Endodermal cell (in vitro differentiated cells): Measurements from ENCODE around the gene CLIC3. TPM values are rescaled to one million over a fixed set of nuclear protein-coding genes. Genes with fewer than 3 reads are reported as not detected.
"Not testable (repeated sequence)": the region's sequence is repeated elsewhere in the genome, so short reads cannot be mapped to it uniquely, and the experiment has no call there.

ENCODE experiments used
- DNase-seq: peaks from one replicate; pipeline ENCODE4 v3.0.0-alpha.2; 2017
- H3K27ac ChIP-seq: 2 replicates; pipeline ENCODE4 v1.5.1; 2013; ENCODE audit warnings: mild to moderate bottlenecking, low read depth, low read length, moderate library complexity
- H3K27me3 ChIP-seq: 2 replicates; pipeline ENCODE4 v1.6.1; 2013; ENCODE audit warnings: mild to moderate bottlenecking, low read length, moderate library complexity; ENCODE audit not compliant: insufficient read depth, control insufficient read depth, poor library complexity, severe bottlenecking
- H3K36me3 ChIP-seq: 2 replicates; pipeline ENCODE4 v1.7.0; 2013; ENCODE audit warnings: mild to moderate bottlenecking, low read length, moderate library complexity; ENCODE audit not compliant: control insufficient read depth, insufficient read depth
- H3K4me1 ChIP-seq: one replicate; pipeline ENCODE4 v1.7.0; 2013; ENCODE audit warnings: low read length; ENCODE audit not compliant: control insufficient read depth, insufficient read depth
- H3K4me3 ChIP-seq: 2 replicates; pipeline ENCODE4 v1.5.1; 2013; ENCODE audit warnings: mild to moderate bottlenecking, low read length, moderate library complexity
- H3K9ac ChIP-seq: 2 replicates; pipeline ENCODE4 v1.6.1; 2013; ENCODE audit warnings: mild to moderate bottlenecking, low read length, moderate library complexity; ENCODE audit not compliant: poor library complexity, severe bottlenecking; ENCODE audit errors: extremely low read depth
- H3K9me3 ChIP-seq: 2 replicates; pipeline ENCODE4 v1.6.1; 2013; ENCODE audit warnings: mild to moderate bottlenecking, low read length, moderate library complexity; ENCODE audit not compliant: control insufficient read depth
- H3K27ac Mint-ChIP-seq: 2 replicates; pipeline ENCODE4 v1.8.0; 2020; ENCODE audit warnings: mixed read lengths
- H3K27me3 Mint-ChIP-seq: 2 replicates; pipeline ENCODE4 v1.8.0; 2021; ENCODE audit warnings: mild to moderate bottlenecking, mixed read lengths; ENCODE audit not compliant: insufficient read depth
- H3K36me3 Mint-ChIP-seq: 2 replicates; pipeline ENCODE4 v1.8.0; 2020; ENCODE audit warnings: low read depth, mixed read lengths
- H3K4me1 Mint-ChIP-seq: 2 replicates; pipeline ENCODE4 v1.8.0; 2020; ENCODE audit warnings: mixed read lengths
- H3K4me3 Mint-ChIP-seq: 2 replicates; pipeline ENCODE4 v1.8.0; 2020; ENCODE audit warnings: mild to moderate bottlenecking, moderate library complexity, mixed read lengths
- H3K9me3 Mint-ChIP-seq: 2 replicates; pipeline ENCODE4 v1.8.0; 2020; ENCODE audit warnings: mild to moderate bottlenecking, mixed read lengths
- CTCF ChIP-seq: fragments of 200-600 bp; sonication (generic); conservative IDR thresholded peaks from 2 replicates; pipeline ENCODE4 v1.5.0; 2021; ENCODE audit warnings: antibody characterized with exemption, mild to moderate bottlenecking
- WGBS, 2 experiments: methylation state at CpG; one replicate each; pipeline versions ENCODE4 v1.1.5 to v1.1.7; 2013; ENCODE audit warnings: missing lambda C conversion rate in 2 of 2, mixed read lengths in 1 of 2; ENCODE audit not compliant: insufficient coverage in 1 of 2, insufficient read length in 1 of 2; 5-methylcytosine and 5-hydroxymethylcytosine counted together
- total RNA-seq, 2 donors: library from RNA; stranded (reverse); fragmentation: NEBNext Ultra II Directional in 1 of 2; extraction: Animal tissue kit (Norgen Biotek cat#: 25700) in 1 of 2; gene quantifications; 2 replicates in 1 of 2; 3 replicates in 1 of 2; pipeline ENCODE4 v1.2.1, GENCODE V29; 2021

Gene CLIC3
- total RNA-seq, 2 donors from 2014 or later = 0.46 TPM; not detected in 1

GRCh38 chr9:137006116-137007003 is 10.0 kb upstream of the CLIC3 start:
- no peaks in the 10 kb centered on the region for H3K9me3 ChIP-seq
- no peak overlapping the region for H3K9ac ChIP-seq
- no peaks in the 10 kb centered on the region for H3K27me3 ChIP-seq
- TF ChIP-seq CTCF = no peak
- no peak overlapping the region for H3K4me3 Mint-ChIP-seq
- no peak overlapping the region for H3K27ac Mint-ChIP-seq
- no peaks in the 10 kb centered on the region for H3K36me3 Mint-ChIP-seq
- H3K4me1 ChIP-seq = no peaks in the 10 kb centered on the region
- H3K27me3 Mint-ChIP-seq = peaks cover 3% of the 10 kb centered on the region
- 93 to 94% methylated on average over 8 to 24 of the region's 24 CpGs for WGBS, 2 experiments
- no peak for DNase-seq
- no peaks in the 10 kb centered on the region for H3K36me3 ChIP-seq
- no peak overlapping the region for H3K27ac ChIP-seq
- H3K9me3 Mint-ChIP-seq = peaks cover 19% of the 10 kb centered on the region
- H3K4me3 ChIP-seq = no peak overlapping the region
- no peaks in the 10 kb centered on the region for H3K4me1 Mint-ChIP-seq

GRCh38 chr9:137004285-137004684 is 7.9 kb upstream of the CLIC3 start:
- H3K4me3 Mint-ChIP-seq, H3K27me3 ChIP-seq, H3K36me3 Mint-ChIP-seq, H3K9ac ChIP-seq, H3K27me3 Mint-ChIP-seq, H3K9me3 ChIP-seq, H3K27ac Mint-ChIP-seq, DNase-seq, H3K4me1 ChIP-seq, H3K4me1 Mint-ChIP-seq, H3K27ac ChIP-seq, H3K4me3 ChIP-seq, H3K36me3 ChIP-seq: not testable (repeated sequence)
- 39 to 53% methylated on average over 11 to 16 of the region's 17 CpGs for WGBS, 2 experiments
- H3K9me3 Mint-ChIP-seq = peaks cover 19% of the 10 kb centered on the region
- TF ChIP-seq CTCF = peak; percentile 70

- Histone ChIP-seq H3K4me1 (no peaks in the 10 kb centered on the region), H3K9me3 (no peaks in the 10 kb centered on the region), H3K27me3 (no peaks in the 10 kb centered on the region), H3K4me3 (no peak overlapping the region), H3K36me3 (no peaks in the 10 kb centered on the region), H3K9ac (no peak overlapping the region), H3K27ac (no peak overlapping the region)
- no peak overlapping the region for H3K27ac Mint-ChIP-seq
- H3K4me3 Mint-ChIP-seq = no peak overlapping the region
- peaks cover 9% of the 10 kb centered on the region for H3K27me3 Mint-ChIP-seq
- TF ChIP-seq CTCF = no peak
- H3K4me1 Mint-ChIP-seq = no peaks in the 10 kb centered on the region
- no peaks in the 10 kb centered on the region for H3K36me3 Mint-ChIP-seq
- 92 to 94% methylated on average over 10 of the region's 10 CpGs for WGBS, 2 experiments
- H3K9me3 Mint-ChIP-seq = peaks cover 19% of the 10 kb centered on the region
- no peak for DNase-seq
Observed at GRCh38 chr9:137002646-137003041, 6.3 kb upstream of the CLIC3 start.
